HG02642 (cell line): ENCODE data around the gene ST6GALNAC4.

Experiments used
- ATAC-seq: cut with Tn5 transposase; IDR thresholded peaks from one replicate; pipeline ENCODE4 v1.9.1; 2021; ENCODE audit warnings: mild to moderate bottlenecking; ENCODE audit not compliant: unreplicated experiment, poor library complexity

Gene ST6GALNAC4

DNA sequence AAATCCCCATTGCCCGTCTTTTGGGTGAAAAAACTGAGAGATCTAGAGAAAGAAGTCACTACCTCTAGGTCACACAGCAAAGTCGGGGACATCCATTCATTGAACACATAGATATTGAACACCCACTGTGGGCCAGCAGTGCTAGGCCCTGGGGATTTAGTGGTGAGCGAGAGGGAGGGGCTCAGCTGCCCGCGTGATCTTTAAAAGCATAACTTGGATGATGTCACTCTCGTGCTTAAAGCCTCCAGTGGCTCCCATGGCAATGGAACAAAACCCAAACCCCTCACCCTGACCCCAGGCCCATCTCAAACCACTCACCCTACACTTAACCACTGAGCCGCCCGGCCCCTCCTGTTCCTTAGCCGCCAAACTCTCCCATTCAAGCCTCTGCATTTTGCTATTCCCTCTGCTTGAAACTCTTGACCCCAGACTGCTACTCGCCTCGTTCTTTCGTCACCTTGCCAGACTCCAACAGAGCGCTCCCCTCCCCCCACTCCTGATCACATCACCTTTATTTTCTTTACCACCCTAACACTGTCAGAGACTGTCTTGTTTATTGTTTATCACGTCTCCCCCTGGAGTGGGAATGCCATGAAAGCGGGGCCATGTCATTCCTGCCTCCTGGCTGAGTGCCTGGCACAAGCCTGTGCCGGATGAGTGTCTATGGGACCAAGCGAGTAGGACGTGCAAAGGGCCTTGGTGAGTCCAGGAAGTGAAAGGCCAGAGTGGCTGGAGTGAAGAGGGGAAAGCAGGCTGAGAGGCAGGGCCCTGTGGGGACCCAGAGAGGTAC is 14.4 kb upstream of the ST6GALNAC4 start:
- ATAC-seq: no peak

- ATAC-seq: peak; percentile 80
Observed at GRCh38 chr9:127930231-127931091, 13.6 kb upstream of the ST6GALNAC4 start, which contains the start of gene PIP5KL1. Gene PIP5KL1 (minus strand): TSS chr9:127930777. CDS start chr9:127930752, 25 bp downstream.

- no peak for ATAC-seq
Observed at GRCh38 chr9:127929625-127929979, 12.8 kb upstream of the ST6GALNAC4 start.

DNA sequence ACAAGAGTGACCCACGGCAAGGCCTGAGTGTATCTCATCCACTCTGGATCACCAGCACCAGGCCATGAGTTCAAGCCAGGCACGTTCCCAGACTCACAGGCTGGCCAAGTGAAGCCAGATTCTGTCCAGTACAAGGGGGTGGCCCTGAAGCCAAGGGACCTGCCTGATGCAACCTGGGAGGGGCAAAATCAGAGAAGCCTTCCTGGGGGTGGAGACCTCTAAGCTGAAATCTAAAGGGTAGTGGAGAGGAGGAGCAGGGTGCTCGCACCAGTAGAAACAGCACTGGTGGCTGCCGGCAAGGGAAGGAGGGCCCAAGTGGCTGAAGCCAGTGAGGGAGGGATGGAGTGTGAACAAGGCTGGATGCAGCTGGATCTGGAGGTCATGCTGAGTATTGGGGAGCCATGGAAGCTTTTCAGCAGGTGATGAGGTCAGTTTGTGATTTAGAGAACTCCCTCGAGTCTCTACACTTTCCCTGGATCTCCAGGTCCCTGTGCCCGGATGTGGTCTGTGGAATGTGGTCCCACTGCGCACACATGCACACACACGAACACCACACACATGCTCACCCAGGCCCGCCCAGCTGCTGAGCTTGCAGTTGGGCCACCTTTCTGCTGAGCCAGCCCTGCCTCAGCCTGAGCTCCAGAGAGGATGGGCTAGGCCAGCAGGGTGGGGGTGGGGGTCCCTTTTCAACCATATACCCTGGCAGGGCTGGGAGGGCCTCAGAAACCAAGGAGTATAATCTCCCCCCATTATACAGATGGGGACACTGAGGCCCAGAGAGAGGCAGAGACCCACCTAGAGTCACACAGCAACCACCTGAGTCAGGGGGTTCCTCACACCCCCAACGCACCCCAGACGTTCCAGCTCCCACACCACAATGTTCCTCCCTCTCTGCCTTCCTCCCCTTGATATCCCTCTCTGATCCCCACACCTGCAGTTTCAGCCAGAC is 12.1 kb upstream of the ST6GALNAC4 start:
- ATAC-seq: no peak

- no peak for ATAC-seq
Observed at GRCh38 chr9:127927988-127928675, 11.3 kb upstream of the ST6GALNAC4 start.

DNA sequence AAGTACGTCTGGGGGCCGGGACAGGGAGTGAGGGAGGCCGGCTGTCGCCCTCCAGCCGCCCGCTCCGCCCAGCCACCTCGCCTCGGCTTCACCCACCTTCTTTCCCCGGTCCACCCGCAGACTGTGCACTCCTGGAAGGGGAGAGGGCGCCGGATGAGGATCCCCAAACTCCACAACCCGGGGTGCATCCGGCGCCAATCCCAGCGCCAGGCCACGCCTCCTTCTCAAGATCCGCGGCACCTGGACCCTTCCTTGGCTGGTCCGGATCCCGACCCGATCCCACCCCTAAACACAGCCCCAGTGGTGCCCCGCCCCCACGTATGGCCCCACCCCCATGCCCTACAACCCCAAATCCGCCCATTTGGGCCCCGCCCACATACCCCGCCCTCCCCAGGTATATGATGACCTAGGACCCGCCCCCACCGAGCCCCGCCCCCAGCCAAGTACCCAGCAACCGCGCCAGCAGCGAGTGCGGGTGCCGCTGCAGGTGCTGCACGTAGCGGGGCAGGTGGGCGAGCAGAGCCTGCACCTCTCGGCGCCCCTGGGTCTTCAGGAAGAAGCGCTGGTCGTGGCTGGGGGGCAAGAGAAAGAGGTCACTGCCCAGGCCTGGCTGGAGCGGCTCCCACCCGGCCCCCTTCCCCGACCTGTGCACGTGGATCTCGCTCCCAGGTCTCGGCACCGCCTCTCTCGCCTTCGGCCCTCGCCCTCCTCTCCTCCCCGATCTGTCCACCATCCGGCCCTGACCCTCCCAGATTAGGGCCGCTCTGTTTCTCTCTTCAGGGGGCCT is 10.6 kb upstream of the ST6GALNAC4 start:
- ATAC-seq: no peak

- ATAC-seq: no peak
Observed at GRCh38 chr9:127926906-127927200, 10.0 kb upstream of the ST6GALNAC4 start.

DNA sequence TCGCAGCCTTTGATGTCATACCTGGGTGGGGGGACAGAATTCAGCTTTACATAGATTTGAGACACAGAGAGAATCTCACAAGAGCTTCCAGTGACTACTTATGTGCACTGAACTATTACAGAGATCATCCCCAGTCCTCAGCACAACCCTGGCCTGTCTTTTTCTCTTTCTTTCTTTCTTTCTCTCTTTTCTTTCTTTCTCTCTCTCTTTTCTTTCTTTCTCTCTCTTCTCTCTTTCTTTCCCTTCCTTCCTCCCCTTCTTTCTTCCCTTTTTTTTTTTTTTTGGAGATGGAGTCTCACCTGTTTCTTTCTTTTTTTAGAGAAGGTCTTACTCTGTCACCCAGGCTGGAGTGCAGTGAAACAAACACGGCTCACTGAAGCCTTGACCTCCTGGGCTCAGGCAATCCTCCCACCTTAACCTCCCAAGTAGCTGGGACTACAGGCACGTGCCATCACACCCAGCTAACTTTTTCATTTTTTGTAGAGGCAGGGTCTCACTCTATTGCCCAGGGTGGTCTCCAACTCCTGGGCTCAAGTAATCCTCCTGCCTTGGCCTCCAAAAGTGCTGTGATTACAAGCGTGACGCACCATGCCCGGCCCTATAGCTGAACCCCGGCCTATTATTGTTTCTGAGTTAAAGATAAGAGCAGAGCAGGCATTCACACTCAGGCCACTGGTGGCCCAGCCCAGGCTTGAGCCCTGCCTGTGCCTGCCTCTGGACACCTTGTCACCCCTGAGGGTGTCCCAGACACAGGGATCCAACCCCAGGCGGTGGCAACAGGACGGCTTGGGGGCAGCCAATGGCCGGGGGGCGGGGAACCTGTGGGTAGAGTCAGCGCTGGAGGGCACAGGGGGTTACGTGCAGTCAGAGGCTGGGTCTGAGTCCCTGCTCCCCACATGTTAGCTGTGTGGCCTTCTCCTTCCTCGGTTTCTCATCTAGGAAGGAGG is 9.4 kb upstream of the ST6GALNAC4 start:
- no peak for ATAC-seq

DNA sequence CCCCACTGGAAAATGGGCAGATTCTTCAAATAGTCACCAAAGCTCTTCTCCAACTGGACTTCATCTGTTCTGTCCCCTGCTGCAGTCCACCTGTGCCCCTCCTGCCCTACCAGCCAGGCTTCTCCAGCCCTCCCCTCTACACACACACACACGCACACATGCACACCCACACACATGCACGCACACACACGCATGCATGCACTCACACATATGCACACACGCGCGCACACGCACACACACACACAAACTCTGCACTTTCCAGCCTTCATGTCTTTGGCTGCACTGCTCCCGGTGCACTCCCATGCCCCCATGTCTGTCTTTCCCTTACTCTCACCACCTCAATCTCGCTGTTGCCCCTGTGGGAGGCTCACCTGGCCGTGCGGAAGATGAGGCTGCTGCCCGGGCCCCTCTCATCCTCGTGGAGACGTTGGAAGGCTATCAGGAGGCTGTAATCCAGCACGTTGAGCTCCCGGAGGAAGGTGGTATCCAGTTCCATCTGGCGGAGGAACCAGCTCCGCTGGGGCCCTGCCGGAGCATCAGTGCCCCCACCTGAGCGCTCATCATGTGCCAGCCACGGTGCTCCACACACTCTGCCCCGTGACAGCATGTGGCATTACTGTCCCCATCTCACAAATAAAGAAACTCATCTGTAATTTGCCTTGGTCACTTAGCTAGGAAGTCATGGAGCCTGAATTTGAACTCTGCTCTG is 8.0 kb upstream of the ST6GALNAC4 start:
- ATAC-seq: no peak

DNA sequence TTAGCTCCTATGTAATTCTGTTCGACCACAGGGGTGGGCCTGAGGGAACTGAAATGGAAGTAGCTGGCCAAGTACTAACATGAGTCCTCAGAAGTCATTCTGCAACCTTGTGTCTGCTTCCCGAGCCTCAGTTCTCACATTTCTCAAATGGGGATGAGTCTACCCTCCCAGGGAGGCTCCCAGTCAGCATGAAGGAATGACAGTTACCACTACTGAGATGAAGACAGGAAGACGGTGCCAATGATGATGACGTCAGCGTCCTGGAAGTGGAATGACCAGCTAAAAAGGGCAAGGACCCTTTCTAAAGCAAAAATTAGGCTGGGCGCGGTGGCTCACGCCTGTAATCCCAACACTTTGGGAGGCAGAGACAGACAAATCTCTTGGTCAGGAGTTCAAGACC is 6.9 kb upstream of the ST6GALNAC4 start:
- ATAC-seq: no peak

DNA sequence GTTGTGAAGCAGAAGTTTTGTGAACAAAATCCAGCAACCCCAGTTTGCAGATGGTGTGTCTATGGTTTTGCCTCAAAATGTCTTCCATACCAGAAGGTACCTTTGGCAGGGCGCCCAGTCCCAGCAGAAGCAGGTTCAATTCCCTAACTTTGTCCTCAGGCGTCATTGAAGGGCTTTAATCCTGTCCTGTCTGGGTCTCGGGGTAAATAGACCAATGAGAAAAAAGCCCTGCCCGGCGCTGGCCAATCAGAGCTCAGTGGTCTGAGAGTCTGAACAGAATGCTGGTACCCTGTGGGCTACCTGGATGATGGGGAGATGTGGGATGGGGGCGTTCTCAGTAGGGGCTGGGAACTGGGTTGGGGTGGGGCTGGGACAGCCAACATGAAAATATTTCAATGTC is 6.2 kb upstream of the ST6GALNAC4 start:
- no peak for ATAC-seq

DNA sequence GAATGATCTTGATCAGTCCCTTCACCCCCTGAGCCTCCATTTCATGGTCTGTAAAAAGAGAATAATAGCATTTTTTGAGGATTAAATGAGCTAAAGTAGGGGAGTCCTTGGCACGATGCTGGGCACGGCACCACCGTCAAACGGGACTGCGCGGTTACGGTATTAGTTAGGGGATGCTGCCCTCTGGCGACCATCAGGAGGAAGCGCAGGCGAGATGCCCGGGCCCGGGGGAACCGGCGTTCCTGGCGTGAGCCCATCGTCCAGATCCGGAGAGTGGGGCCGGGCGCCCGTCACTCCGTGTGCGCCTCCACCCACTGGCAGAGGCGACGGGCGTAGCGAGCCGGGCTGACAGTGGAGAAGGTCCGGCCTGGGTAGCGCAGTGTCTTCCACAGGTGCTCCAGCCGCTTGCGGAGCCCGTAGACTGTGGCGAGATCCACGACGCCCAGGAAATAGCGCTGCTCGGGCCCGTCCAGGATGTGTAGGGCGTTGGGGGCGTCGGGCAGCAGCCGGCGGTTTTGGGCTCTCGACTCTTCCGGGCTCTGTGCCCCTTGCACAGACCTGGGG is 4.8 kb upstream of the ST6GALNAC4 start:
- no peak for ATAC-seq

- ATAC-seq: no peak
Observed at GRCh38 chr9:127920794-127921193, 4.0 kb upstream of the ST6GALNAC4 start.

GRCh38 chr9:127919253-127919815 is 2.5 kb upstream of the ST6GALNAC4 start:
- ATAC-seq: no peak

GRCh38 chr9:127918183-127919107 is 1.6 kb upstream of the ST6GALNAC4 start:
- no peak for ATAC-seq

DNA sequence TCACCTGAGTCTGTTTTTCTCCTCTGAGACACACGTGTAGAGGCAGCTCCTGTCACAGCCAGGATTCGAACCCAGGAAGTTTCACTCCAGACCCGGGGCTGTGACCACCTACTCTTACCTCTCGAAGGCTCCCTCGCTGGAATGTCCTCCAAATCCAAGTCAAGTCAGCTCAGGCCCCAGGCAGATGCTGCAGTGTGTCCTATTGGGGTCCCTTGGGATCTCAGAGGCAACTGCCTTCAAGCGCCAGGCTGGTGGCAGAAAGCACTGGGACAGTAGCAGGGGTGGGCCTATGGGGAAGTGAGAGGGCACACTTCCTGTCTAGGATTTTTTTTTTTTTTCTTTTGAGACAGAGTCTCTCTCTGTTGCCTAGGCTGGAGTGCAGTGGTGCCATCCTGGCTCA is 762 bp upstream of the ST6GALNAC4 start:
- ATAC-seq: no peak
